ENCODE results near the gene BICRA.
"Not testable (repeated sequence)": the region's sequence is repeated elsewhere in the genome, so short reads cannot be mapped to it uniquely, and the experiment has no call there.

The BICRA gene

GRCh38 chr19:47716270-47716937, 107.5 kb downstream of the BICRA start:
- no peak for DNase-seq

- DNase-seq: not testable (repeated sequence)
Observed at GRCh38 chr19:47718415-47719046, 109.6 kb downstream of the BICRA start.

GRCh38 chr19:47719047-47719859, 110.3 kb downstream of the BICRA start:
- no peak for DNase-seq

GRCh38 chr19:47720669-47721422, 111.9 kb downstream of the BICRA start:
- no peak for DNase-seq

GRCh38 chr19:47723581-47723940, 114.6 kb downstream of the BICRA start:
- peak; percentile 7 to 72 for DNase-seq

GRCh38 chr19:47725759-47726401, 116.9 kb downstream of the BICRA start:
- no peak for DNase-seq

- DNase-seq: no peak
Observed at GRCh38 chr19:47726467-47726866, 117.5 kb downstream of the BICRA start.

GRCh38 chr19:47728295-47728694, 119.4 kb downstream of the BICRA start:
- not testable (repeated sequence) for DNase-seq

- DNase-seq: peak in 1 of 2 donors; percentile 65
Observed at GRCh38 chr19:47729468-47729798, 120.5 kb downstream of the BICRA start.

- peak in 1 of 2 donors; percentile 46 for DNase-seq
Observed at GRCh38 chr19:47729799-47730520, 121.0 kb downstream of the BICRA start.

- DNase-seq: no peak
Observed at GRCh38 chr19:47730521-47730889, 121.6 kb downstream of the BICRA start.

- no peak for DNase-seq
Observed at GRCh38 chr19:47730910-47731309, 122.0 kb downstream of the BICRA start.

GRCh38 chr19:47735131-47735530, 126.2 kb downstream of the BICRA start:
- DNase-seq: no peak

GRCh38 chr19:47740866-47741519, 132.1 kb downstream of the BICRA start:
- no peak for DNase-seq

- DNase-seq: no peak
Observed at GRCh38 chr19:47741544-47742140, 132.7 kb downstream of the BICRA start.

GRCh38 chr19:47742634-47743033, 133.7 kb downstream of the BICRA start:
- DNase-seq: no peak

GRCh38 chr19:47745010-47745901, 136.3 kb downstream of the BICRA start, which contains the start of gene NOP53:
Gene NOP53, plus strand, starts transcription at chr19:47745546. Its CDS starts 14 bp downstream, at chr19:47745560.
- DNase-seq: peak; percentile 95

GRCh38 chr19:47746129-47746528, 137.2 kb downstream of the BICRA start:
- not testable (repeated sequence) for DNase-seq

- DNase-seq: no peak
Observed at GRCh38 chr19:47749326-47749725, 140.4 kb downstream of the BICRA start.

GRCh38 chr19:47750752-47751151, 141.8 kb downstream of the BICRA start:
- no peak for DNase-seq

Data from bone marrow (tissue), 2 donors.